PC-3 (cell line): ENCODE measurements around the gene CDH16. TPM values are rescaled to one million over a fixed set of nuclear protein-coding genes. Genes with fewer than 3 reads are reported as not detected.

Experiments used
- ATAC-seq: fragments of 200-7000 bp; cut with Tn5 transposase; 2 replicates; pipeline ENCODE4 v1.9.1; 2020; ENCODE audit warnings: mild to moderate bottlenecking, moderate library complexity
- BruUV-seq: library from RNA; stranded (reverse); fragments of 400-500 nt; replicated peaks from 2 replicates; lab custom pipeline; 2021; lab: Mats Ljungman, UMichigan
- CTCF ChIA-PET: fragments of 300-600 bp; sonication (Branson Sonifier 250); formaldehyde crosslinking; loops from one replicate; lab custom pipeline; 2022; ENCODE audit warnings: antibody characterized with exemption; lab: Charles Lee
- POLR2A ChIA-PET: fragments of 300-600 bp; sonication (Branson Sonifier 250); formaldehyde crosslinking; loops from one replicate; lab custom pipeline; 2022; ENCODE audit warnings: antibody characterized with exemption; ENCODE audit not compliant: unreplicated experiment; lab: Charles Lee
- DNase-seq: peaks from one replicate; pipeline ENCODE4 v3.0.0-alpha.2; 2015
- H2AFZ ChIP-seq: fragments of 300-600 bp; sonication (generic); 2 replicates; pipeline ENCODE4 v1.6.0; 2016; ENCODE audit warnings: antibody characterized with exemption, low read length
- H3F3A ChIP-seq: fragments of 300-600 bp; sonication (generic); one replicate; pipeline ENCODE4 v1.6.0; 2017; ENCODE audit warnings: antibody characterized with exemption, low read length, control low read depth, mild to moderate bottlenecking; ENCODE audit not compliant: unreplicated experiment
- H3K27ac ChIP-seq: fragments of 300-600 bp; sonication (generic); 2 replicates; pipeline ENCODE4 v1.5.1; 2016; ENCODE audit warnings: mild to moderate bottlenecking, low read length
- H3K27me3 ChIP-seq: fragments of 300-600 bp; sonication (generic); 2 replicates; pipeline ENCODE4 v1.6.1; 2016; ENCODE audit warnings: low read length, mixed read lengths
- H3K36me3 ChIP-seq: fragments of 300-600 bp; sonication (generic); 2 replicates; pipeline ENCODE4 v1.6.1; 2016; ENCODE audit warnings: low read depth, mixed run types, low read length, mixed read lengths
- H3K4me1 ChIP-seq: fragments of 300-600 bp; sonication (generic); 2 replicates; pipeline ENCODE4 v1.5.1; 2016; ENCODE audit warnings: low read length; ENCODE audit not compliant: insufficient read depth
- H3K4me2 ChIP-seq: fragments of 300-600 bp; sonication (generic); 2 replicates; pipeline ENCODE4 v1.6.0; 2016; ENCODE audit warnings: low read length
- H3K4me3 ChIP-seq: fragments of 300-600 bp; sonication (generic); 2 replicates; pipeline ENCODE4 v1.5.1; 2016; ENCODE audit warnings: mild to moderate bottlenecking, low read length, mixed read lengths
- H3K79me2 ChIP-seq: fragments of 300-600 bp; sonication (generic); 2 replicates; pipeline ENCODE4 v1.6.1; 2017; ENCODE audit warnings: low read length, mixed read lengths
- H3K9ac ChIP-seq: fragments of 300-600 bp; sonication (generic); 2 replicates; pipeline ENCODE4 v1.6.0; 2016; ENCODE audit warnings: mild to moderate bottlenecking, low read length
- H3K9me2 ChIP-seq: fragments of 300-600 bp; sonication (generic); replicated peaks from 2 replicates; pipeline ENCODE4 v1.6.1; 2016; ENCODE audit warnings: mixed run types, low read length, mixed read lengths
- H3K9me3 ChIP-seq: fragments of 300-600 bp; sonication (generic); 2 replicates; pipeline ENCODE4 v1.6.1; 2016; ENCODE audit warnings: low read length, mixed read lengths
- H4K20me1 ChIP-seq: fragments of 300-600 bp; sonication (generic); 2 replicates; pipeline ENCODE4 v1.6.1; 2016; ENCODE audit warnings: low read length, mixed read lengths
- EZH2 ChIP-seq: fragments of 300-600 bp; sonication (generic); IDR thresholded peaks from one replicate; pipeline ENCODE4 v1.6.1; 2017; ENCODE audit warnings: antibody characterized with exemption, mild to moderate bottlenecking, low read length; ENCODE audit not compliant: unreplicated experiment
- EZH2phosphoT487 ChIP-seq: fragments of 300-600 bp; sonication (generic); IDR thresholded peaks from 2 replicates; pipeline ENCODE4 v1.6.1; 2018; ENCODE audit warnings: mild to moderate bottlenecking, antibody characterized with exemption, low read length, borderline replicate concordance
- intact Hi-C: fragments of 100-400 bp; cut with micrococcal nuclease; formaldehyde crosslinking; loops from 2 replicates; pipeline ENCODE4 v1.9.0; 2023
- total RNA-seq: library from RNA; depleted of rRNA; stranded (reverse); fragments of >200 nt; gene quantifications from 2 replicates; pipeline ENCODE4 v1.2.3, GENCODE V29; 2014
- TF ChIP-seq, protein P1 (sequence below): fragments of 300-600 bp; sonication (generic); conservative IDR thresholded peaks from 2 replicates; pipeline ENCODE4 v1.5.1; 2017; ENCODE audit warnings: antibody characterized with exemption, low read depth, mild to moderate bottlenecking, low read length

Gene CDH16
- total RNA-seq, 1 experiment from 2014 or later: not detected

DNA sequence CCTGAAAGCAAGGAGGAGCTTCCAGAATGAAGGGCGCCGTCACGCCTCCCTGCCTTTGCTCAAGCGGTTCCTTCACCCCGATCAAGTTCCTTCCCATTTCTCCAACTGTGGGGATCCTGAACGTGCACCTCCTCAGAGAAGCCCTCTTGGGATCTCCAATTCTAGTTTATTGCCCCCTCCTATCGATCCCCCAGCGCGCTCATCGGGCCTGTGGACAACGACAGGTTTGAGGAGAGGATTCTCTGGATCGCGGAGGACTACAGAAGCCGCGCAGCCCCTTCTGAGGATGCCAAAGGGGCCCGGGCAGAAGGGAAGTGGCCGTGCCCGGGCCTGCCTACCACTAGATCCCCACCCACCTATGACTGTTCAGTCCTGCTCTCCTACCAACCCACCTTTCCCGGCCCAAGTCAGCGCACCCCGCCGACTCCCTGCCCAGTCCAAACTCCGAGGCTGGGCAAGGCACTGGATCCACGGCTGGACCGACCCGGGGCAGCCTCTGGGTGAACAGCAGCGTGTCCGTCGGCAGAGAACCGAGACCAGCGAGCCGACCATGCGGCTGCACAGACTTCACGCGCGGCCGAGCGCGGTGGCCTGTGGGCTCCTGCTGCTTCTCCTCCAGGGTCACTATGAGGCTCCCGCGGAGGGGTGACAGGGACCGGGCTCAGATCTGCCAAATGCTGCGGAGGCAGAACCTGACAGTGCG, 29.6 kb upstream of the CDH16 start:
- Histone ChIP-seq H3K27ac (no peak overlapping the region), H3K36me3 (no peaks in the 10 kb centered on the region), H3K4me2 (peak overlapping the region; percentile 92), H3K9ac (no peak overlapping the region), H3K79me2 (no peaks in the 10 kb centered on the region), H3K4me3 (peak overlapping the region; percentile 68), H3K9me3 (no peaks in the 10 kb centered on the region), H3K9me2 (no peaks in the 10 kb centered on the region), H4K20me1 (no peaks in the 10 kb centered on the region), H2AFZ (peak overlapping the region; percentile 87), H3K4me1 (peaks cover 4% of the 10 kb centered on the region; the same call in 1 of the 2 replicates), H3F3A (no peaks in the 10 kb centered on the region), H3K27me3 (no peaks in the 10 kb centered on the region)
- DNase-seq (no peak), ATAC-seq (peak; percentile 40)
- CTCF ChIA-PET: no interaction called here
- BruUV-seq: no TSS peak
- TF ChIP-seq EZH2phosphoT487 (no peak), EZH2 (no peak)
- TF ChIP-seq, protein P1, sequence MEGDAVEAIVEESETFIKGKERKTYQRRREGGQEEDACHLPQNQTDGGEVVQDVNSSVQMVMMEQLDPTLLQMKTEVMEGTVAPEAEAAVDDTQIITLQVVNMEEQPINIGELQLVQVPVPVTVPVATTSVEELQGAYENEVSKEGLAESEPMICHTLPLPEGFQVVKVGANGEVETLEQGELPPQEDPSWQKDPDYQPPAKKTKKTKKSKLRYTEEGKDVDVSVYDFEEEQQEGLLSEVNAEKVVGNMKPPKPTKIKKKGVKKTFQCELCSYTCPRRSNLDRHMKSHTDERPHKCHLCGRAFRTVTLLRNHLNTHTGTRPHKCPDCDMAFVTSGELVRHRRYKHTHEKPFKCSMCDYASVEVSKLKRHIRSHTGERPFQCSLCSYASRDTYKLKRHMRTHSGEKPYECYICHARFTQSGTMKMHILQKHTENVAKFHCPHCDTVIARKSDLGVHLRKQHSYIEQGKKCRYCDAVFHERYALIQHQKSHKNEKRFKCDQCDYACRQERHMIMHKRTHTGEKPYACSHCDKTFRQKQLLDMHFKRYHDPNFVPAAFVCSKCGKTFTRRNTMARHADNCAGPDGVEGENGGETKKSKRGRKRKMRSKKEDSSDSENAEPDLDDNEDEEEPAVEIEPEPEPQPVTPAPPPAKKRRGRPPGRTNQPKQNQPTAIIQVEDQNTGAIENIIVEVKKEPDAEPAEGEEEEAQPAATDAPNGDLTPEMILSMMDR: no peak
- POLR2A ChIA-PET: no interaction called here
- intact Hi-C loops: no loop called here

DNA sequence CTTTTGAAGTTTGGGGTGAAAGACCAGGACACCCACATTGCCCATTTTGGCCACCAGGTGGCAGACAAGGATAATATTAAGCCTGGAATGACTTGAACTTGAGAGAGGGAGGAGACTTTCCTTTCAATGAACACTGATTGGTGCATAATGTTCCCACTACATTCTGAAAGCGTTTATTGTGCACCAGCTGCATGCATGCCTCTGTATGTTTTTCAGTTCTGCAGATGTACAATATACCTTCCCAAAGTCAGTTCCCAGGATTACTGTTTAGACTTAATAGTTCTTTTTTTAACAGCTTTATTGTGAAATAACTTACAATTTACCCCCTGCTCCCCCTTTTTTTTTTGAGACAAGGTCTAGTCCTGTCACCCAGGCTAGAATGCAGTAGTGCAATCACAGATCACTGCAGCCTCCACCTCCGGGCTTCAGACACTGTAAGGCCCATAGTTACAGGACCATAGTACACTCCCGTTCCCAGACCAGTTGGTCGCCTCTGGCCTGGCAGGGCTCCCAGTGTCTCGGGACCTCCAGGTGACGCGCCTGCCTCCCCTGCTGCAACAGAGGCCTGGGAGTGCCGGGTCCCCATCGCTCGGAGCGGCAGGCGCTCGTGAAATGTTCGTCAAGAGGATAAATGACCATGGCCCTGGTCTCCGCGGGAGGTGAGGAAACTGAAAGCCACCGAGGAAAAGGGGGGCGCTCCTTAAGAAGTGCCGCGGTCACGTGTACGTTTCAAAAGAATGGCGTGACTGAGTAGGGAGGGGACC, 28.8 kb upstream of the CDH16 start:
- H3K4me2 ChIP-seq: peak overlapping the region; percentile 92

More for the DNA sequence above, 28.8 kb upstream of the CDH16 start:
- no TSS peak for BruUV-seq
- H3F3A ChIP-seq: no peaks in the 10 kb centered on the region
- POLR2A ChIA-PET: no interaction called here
- ATAC-seq (peak; percentile 80), DNase-seq (peak; percentile 85)
- no peak overlapping the region for H3K9ac ChIP-seq
- H2AFZ ChIP-seq: peak overlapping the region; percentile 87
- no peaks in the 10 kb centered on the region for H3K27me3 ChIP-seq
- H3K9me3 ChIP-seq: no peaks in the 10 kb centered on the region
- H3K4me3 ChIP-seq: peak overlapping the region; percentile 68
- TF ChIP-seq, protein P1: peak; percentile 82
- TF ChIP-seq EZH2 (no peak), EZH2phosphoT487 (no peak)
- no peak overlapping the region for H3K27ac ChIP-seq
- CTCF ChIA-PET: no interaction called here
- no peaks in the 10 kb centered on the region for H3K9me2 ChIP-seq
- H3K4me1 ChIP-seq: peaks cover 4% of the 10 kb centered on the region; the same call in 1 of the 2 replicates
- no peaks in the 10 kb centered on the region for H3K79me2 ChIP-seq
- no peaks in the 10 kb centered on the region for H4K20me1 ChIP-seq
- H3K36me3 ChIP-seq: no peaks in the 10 kb centered on the region
- intact Hi-C loops: no loop called here
